ENCODE measurements around the gene CTNS. TPM values are rescaled to one million over a fixed set of nuclear protein-coding genes. Genes with fewer than 3 reads are reported as not detected.
A peak's percentile ranks its signal among the peaks of the same experiment; 100 is the strongest.

Gene CTNS
- total RNA-seq, 4 donors from 2014 or later, result 10.8 to 17.8 (median 13.8) TPM

- H3K36me3 ChIP-seq, result no peaks in the 10 kb centered on the region
- H3K27ac ChIP-seq, result no peak overlapping the region
- intact Hi-C loops (cut with DNase I; ENCODE audit: low total_unique reads), result no loop called here
- peaks cover 0 to 16% of the 10 kb centered on the region in 2 donors for H3K27me3 ChIP-seq
- H3K4me3 ChIP-seq, result no peak overlapping the region
- DNase-seq, result no peak
- no peak for TF ChIP-seq POLR2A (IDR thresholded peaks at IDR 0.05)
- TF ChIP-seq CTCF (IDR thresholded peaks at IDR 0.05), result no peak
- H3K4me1 ChIP-seq, result peaks cover 0 to 14% of the 10 kb centered on the region in 2 donors
- no peaks in the 10 kb centered on the region for H3K9me3 ChIP-seq
Observed at GRCh38 chr17:3692346-3692745, 55.8 kb downstream of the CTNS start.

GRCh38 chr17:3693141-3693540, 56.6 kb downstream of the CTNS start:
- Histone ChIP-seq H3K9me3 (peaks cover 0 to 7% of the 10 kb centered on the region in 2 donors), H3K27ac (no peak overlapping the region), H3K4me1 (peaks cover 0 to 14% of the 10 kb centered on the region in 2 donors), H3K27me3 (peaks cover 0 to 16% of the 10 kb centered on the region in 2 donors), H3K36me3 (no peaks in the 10 kb centered on the region), H3K4me3 (no peak overlapping the region)
- intact Hi-C loops (cut with DNase I; ENCODE audit: low total_unique reads), result no loop called here
- TF ChIP-seq POLR2A (IDR thresholded peaks at IDR 0.05), result no peak
- no peak for TF ChIP-seq CTCF (IDR thresholded peaks at IDR 0.05)
- DNase-seq, result no peak

GRCh38 chr17:3693829-3694231, 57.3 kb downstream of the CTNS start:
- peaks cover 0 to 7% of the 10 kb centered on the region in 2 donors for H3K9me3 ChIP-seq
- peaks cover 0 to 16% of the 10 kb centered on the region in 2 donors for H3K27me3 ChIP-seq
- TF ChIP-seq CTCF (IDR thresholded peaks at IDR 0.05) (no peak), POLR2A (IDR thresholded peaks at IDR 0.05) (no peak)
- no peaks in the 10 kb centered on the region for H3K36me3 ChIP-seq
- peaks cover 0 to 14% of the 10 kb centered on the region in 2 donors for H3K4me1 ChIP-seq
- H3K4me3 ChIP-seq, result no peak overlapping the region
- no peak overlapping the region for H3K27ac ChIP-seq
- intact Hi-C loops (cut with DNase I; ENCODE audit: low total_unique reads), result no loop called here
- DNase-seq, result no peak

GRCh38 chr17:3695129-3695722, 58.7 kb downstream of the CTNS start:
- TF ChIP-seq CTCF (IDR thresholded peaks at IDR 0.05) (no peak), POLR2A (IDR thresholded peaks at IDR 0.05) (no peak)
- Histone ChIP-seq H3K4me1 (peaks cover 0 to 14% of the 10 kb centered on the region in 2 donors), H3K27me3 (peaks cover 0 to 16% of the 10 kb centered on the region in 2 donors), H3K36me3 (no peaks in the 10 kb centered on the region), H3K27ac (no peak overlapping the region), H3K4me3 (peak overlapping the region; percentile 20 to 28), H3K9me3 (peaks cover 0 to 7% of the 10 kb centered on the region in 2 donors)
- intact Hi-C loops (cut with DNase I; ENCODE audit: low total_unique reads), result no loop called here
- DNase-seq, result no peak

GRCh38 chr17:3695723-3696411, 59.3 kb downstream of the CTNS start, which contains the start of gene P2RX5:
TSS of gene P2RX5 (minus strand) at chr17:3696155. CDS start at chr17:3696005, 150 bp downstream.
- no peak for DNase-seq
- H3K9me3 ChIP-seq, result peaks cover 0 to 7% of the 10 kb centered on the region in 2 donors
- H3K4me3 ChIP-seq, result peak within 1 kb of the TSS; percentile 20 to 28
- TF ChIP-seq CTCF (IDR thresholded peaks at IDR 0.05), result no peak
- H3K27me3 ChIP-seq, result peaks cover 0 to 16% of the 10 kb centered on the region in 2 donors
- H3K27ac ChIP-seq, result no peak within 1 kb of the TSS
- no peaks in the 10 kb centered on the region for H3K36me3 ChIP-seq
- peaks cover 0 to 14% of the 10 kb centered on the region in 2 donors for H3K4me1 ChIP-seq
- intact Hi-C loops (cut with DNase I; ENCODE audit: low total_unique reads), result no loop called here

Measured in uterus (tissue), 4 donors.